ENCODE measurements around the gene SEMA4A. TPM values are rescaled to one million over a fixed set of nuclear protein-coding genes. Genes with fewer than 3 reads are reported as not detected.

Gene SEMA4A
- total and polyA plus RNA-seq, 9 of the 15 experiments (the other 6 are each of a cell fraction or from before 2014, with no cell fraction given), result 0.04 to 1.7 (median 0.45) TPM

DNA sequence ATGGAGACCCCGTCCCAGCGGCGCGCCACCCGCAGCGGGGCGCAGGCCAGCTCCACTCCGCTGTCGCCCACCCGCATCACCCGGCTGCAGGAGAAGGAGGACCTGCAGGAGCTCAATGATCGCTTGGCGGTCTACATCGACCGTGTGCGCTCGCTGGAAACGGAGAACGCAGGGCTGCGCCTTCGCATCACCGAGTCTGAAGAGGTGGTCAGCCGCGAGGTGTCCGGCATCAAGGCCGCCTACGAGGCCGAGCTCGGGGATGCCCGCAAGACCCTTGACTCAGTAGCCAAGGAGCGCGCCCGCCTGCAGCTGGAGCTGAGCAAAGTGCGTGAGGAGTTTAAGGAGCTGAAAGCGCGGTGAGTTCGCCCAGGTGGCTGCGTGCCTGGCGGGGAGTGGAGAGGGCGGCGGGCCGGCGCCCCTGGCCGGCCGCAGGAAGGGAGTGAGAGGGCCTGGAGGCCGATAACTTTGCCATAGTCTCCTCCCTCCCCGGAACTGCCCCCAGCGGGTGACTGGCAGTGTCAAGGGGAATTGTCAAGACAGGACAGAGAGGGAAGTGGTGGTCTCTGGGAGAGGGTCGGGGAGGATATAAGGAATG is 38.4 kb upstream of the SEMA4A start (continued):
- TF ChIP-seq ZNF175 (CRISPR knock-in tag; IDR thresholded peaks at IDR 0.05; ENCODE audit: low read depth) (peak; percentile 55; the same call in 1 of the 2 replicates), RBBP5 (IDR thresholded peaks at IDR 0.05; ENCODE audit: borderline replicate concordance, insufficient read depth, low read length, poor library complexity, severe bottlenecking) (peak; percentile 54), ZNF431 (CRISPR knock-in tag; IDR thresholded peaks at IDR 0.05) (no peak), SMARCA5 (IDR thresholded peaks at IDR 0.05) (peak; percentile 57; the same call in 1 of the 2 replicates), ZNF212 (CRISPR knock-in tag; IDR thresholded peaks at IDR 0.05) (no peak), XRCC4 (IDR thresholded peaks at IDR 0.05; ENCODE audit: extremely low read depth, insufficient read depth, insufficient read length) (no peak), ZNF143 (CRISPR knock-in tag; IDR thresholded peaks at IDR 0.05) (0 out of 2 replicates have a peak, but pooled peaks have one; percentile 32)
- TF ChIP-seq, protein P1, sequence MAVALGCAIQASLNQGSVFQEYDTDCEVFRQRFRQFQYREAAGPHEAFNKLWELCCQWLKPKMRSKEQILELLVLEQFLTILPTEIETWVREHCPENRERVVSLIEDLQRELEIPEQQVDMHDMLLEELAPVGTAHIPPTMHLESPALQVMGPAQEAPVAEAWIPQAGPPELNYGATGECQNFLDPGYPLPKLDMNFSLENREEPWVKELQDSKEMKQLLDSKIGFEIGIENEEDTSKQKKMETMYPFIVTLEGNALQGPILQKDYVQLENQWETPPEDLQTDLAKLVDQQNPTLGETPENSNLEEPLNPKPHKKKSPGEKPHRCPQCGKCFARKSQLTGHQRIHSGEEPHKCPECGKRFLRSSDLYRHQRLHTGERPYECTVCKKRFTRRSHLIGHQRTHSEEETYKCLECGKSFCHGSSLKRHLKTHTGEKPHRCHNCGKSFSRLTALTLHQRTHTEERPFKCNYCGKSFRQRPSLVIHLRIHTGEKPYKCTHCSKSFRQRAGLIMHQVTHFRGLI (CRISPR knock-in tag; IDR thresholded peaks at IDR 0.05), result no peak
- TF ChIP-seq, protein P2, sequence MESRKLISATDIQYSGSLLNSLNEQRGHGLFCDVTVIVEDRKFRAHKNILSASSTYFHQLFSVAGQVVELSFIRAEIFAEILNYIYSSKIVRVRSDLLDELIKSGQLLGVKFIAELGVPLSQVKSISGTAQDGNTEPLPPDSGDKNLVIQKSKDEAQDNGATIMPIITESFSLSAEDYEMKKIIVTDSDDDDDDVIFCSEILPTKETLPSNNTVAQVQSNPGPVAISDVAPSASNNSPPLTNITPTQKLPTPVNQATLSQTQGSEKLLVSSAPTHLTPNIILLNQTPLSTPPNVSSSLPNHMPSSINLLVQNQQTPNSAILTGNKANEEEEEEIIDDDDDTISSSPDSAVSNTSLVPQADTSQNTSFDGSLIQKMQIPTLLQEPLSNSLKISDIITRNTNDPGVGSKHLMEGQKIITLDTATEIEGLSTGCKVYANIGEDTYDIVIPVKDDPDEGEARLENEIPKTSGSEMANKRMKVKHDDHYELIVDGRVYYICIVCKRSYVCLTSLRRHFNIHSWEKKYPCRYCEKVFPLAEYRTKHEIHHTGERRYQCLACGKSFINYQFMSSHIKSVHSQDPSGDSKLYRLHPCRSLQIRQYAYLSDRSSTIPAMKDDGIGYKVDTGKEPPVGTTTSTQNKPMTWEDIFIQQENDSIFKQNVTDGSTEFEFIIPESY (CRISPR knock-in tag; IDR thresholded peaks at IDR 0.05), result peak; percentile 46; the same call in 1 of the 2 replicates
- TF ChIP-seq, protein P3, sequence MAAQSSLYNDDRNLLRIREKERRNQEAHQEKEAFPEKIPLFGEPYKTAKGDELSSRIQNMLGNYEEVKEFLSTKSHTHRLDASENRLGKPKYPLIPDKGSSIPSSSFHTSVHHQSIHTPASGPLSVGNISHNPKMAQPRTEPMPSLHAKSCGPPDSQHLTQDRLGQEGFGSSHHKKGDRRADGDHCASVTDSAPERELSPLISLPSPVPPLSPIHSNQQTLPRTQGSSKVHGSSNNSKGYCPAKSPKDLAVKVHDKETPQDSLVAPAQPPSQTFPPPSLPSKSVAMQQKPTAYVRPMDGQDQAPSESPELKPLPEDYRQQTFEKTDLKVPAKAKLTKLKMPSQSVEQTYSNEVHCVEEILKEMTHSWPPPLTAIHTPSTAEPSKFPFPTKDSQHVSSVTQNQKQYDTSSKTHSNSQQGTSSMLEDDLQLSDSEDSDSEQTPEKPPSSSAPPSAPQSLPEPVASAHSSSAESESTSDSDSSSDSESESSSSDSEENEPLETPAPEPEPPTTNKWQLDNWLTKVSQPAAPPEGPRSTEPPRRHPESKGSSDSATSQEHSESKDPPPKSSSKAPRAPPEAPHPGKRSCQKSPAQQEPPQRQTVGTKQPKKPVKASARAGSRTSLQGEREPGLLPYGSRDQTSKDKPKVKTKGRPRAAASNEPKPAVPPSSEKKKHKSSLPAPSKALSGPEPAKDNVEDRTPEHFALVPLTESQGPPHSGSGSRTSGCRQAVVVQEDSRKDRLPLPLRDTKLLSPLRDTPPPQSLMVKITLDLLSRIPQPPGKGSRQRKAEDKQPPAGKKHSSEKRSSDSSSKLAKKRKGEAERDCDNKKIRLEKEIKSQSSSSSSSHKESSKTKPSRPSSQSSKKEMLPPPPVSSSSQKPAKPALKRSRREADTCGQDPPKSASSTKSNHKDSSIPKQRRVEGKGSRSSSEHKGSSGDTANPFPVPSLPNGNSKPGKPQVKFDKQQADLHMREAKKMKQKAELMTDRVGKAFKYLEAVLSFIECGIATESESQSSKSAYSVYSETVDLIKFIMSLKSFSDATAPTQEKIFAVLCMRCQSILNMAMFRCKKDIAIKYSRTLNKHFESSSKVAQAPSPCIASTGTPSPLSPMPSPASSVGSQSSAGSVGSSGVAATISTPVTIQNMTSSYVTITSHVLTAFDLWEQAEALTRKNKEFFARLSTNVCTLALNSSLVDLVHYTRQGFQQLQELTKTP (IDR thresholded peaks at IDR 0.05; ENCODE audit: low read depth in 1 of 2, partially characterized antibody in 2 of 2), result no peak
- TF ChIP-seq, protein P4, sequence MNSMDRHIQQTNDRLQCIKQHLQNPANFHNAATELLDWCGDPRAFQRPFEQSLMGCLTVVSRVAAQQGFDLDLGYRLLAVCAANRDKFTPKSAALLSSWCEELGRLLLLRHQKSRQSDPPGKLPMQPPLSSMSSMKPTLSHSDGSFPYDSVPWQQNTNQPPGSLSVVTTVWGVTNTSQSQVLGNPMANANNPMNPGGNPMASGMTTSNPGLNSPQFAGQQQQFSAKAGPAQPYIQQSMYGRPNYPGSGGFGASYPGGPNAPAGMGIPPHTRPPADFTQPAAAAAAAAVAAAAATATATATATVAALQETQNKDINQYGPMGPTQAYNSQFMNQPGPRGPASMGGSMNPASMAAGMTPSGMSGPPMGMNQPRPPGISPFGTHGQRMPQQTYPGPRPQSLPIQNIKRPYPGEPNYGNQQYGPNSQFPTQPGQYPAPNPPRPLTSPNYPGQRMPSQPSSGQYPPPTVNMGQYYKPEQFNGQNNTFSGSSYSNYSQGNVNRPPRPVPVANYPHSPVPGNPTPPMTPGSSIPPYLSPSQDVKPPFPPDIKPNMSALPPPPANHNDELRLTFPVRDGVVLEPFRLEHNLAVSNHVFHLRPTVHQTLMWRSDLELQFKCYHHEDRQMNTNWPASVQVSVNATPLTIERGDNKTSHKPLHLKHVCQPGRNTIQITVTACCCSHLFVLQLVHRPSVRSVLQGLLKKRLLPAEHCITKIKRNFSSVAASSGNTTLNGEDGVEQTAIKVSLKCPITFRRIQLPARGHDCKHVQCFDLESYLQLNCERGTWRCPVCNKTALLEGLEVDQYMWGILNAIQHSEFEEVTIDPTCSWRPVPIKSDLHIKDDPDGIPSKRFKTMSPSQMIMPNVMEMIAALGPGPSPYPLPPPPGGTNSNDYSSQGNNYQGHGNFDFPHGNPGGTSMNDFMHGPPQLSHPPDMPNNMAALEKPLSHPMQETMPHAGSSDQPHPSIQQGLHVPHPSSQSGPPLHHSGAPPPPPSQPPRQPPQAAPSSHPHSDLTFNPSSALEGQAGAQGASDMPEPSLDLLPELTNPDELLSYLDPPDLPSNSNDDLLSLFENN (IDR thresholded peaks at IDR 0.05; ENCODE audit: low read depth in 2 of 2, low read length in 2 of 2), result peak in 1 of 2 experiments; percentile 25; a peak in 1 of 4 replicates
- TF ChIP-seq, protein P5, sequence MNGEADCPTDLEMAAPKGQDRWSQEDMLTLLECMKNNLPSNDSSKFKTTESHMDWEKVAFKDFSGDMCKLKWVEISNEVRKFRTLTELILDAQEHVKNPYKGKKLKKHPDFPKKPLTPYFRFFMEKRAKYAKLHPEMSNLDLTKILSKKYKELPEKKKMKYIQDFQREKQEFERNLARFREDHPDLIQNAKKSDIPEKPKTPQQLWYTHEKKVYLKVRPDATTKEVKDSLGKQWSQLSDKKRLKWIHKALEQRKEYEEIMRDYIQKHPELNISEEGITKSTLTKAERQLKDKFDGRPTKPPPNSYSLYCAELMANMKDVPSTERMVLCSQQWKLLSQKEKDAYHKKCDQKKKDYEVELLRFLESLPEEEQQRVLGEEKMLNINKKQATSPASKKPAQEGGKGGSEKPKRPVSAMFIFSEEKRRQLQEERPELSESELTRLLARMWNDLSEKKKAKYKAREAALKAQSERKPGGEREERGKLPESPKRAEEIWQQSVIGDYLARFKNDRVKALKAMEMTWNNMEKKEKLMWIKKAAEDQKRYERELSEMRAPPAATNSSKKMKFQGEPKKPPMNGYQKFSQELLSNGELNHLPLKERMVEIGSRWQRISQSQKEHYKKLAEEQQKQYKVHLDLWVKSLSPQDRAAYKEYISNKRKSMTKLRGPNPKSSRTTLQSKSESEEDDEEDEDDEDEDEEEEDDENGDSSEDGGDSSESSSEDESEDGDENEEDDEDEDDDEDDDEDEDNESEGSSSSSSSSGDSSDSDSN (IDR thresholded peaks at IDR 0.05; ENCODE audit: borderline replicate concordance in 1 of 2, low read depth in 2 of 2, low read length in 2 of 2), result peak; percentile 80 to 94; a peak in 3 of 4 replicates
